Psoas muscle (tissue), 8 donors: ENCODE data around the gene FAM193A. TPM values are rescaled to one million over a fixed set of nuclear protein-coding genes. Genes with fewer than 3 reads are reported as not detected.
"Not testable (repeated sequence)": the region's sequence is repeated elsewhere in the genome, so short reads cannot be mapped to it uniquely, and the experiment has no call there.

Experiments used
- ATAC-seq, 4 donors: fragments of 200-7000 bp; cut with Tn5 transposase; one replicate each; pipeline ENCODE4 v1.9.1; 2020; ENCODE audit warnings: moderate library complexity in 3 of 4, mild to moderate bottlenecking in 2 of 4
- DNase-seq, 2 donors: peaks; one replicate each; pipeline ENCODE4 v3.0.0-alpha.2; 2020
- H3K27ac ChIP-seq: fragments of 200-600 bp; one replicate; pipeline ENCODE4 v1.8.0; 2022
- H3K27me3 ChIP-seq, 3 donors: fragments of 200-600 bp in 1 of 3; one replicate each; pipeline versions ENCODE4 v1.6.1 to v1.8.0; 2013 to 2022; ENCODE audit warnings: low read length in 2 of 3, mild to moderate bottlenecking in 2 of 3, moderate library complexity in 1 of 3; ENCODE audit not compliant: insufficient read depth in 3 of 3
- H3K36me3 ChIP-seq, 2 donors: fragments of 200-600 bp in 1 of 2; one replicate each; pipeline versions ENCODE4 v1.6.1 to v1.8.0; 2013 to 2022; ENCODE audit warnings: low read depth in 1 of 2, mild to moderate bottlenecking in 1 of 2, moderate library complexity in 1 of 2; ENCODE audit not compliant: insufficient read depth in 1 of 2
- H3K4me1 ChIP-seq: fragments of 200-600 bp; one replicate; pipeline ENCODE4 v1.8.0; 2022
- H3K4me3 ChIP-seq: fragments of 200-600 bp; one replicate; pipeline ENCODE4 v1.8.0; 2022; ENCODE audit warnings: mild to moderate bottlenecking
- H3K9me3 ChIP-seq: fragments of 200-600 bp; one replicate; pipeline ENCODE4 v1.8.0; 2022
- WGBS, 3 donors: extraction: QIAGEN DNeasy Blood & Tissue Kit; methylation state at CpG; one replicate each; pipeline versions ENCODE4 v1.1.6 to v1.1.7; 2013; 5-methylcytosine and 5-hydroxymethylcytosine counted together
- intact Hi-C, 2 donors: fragments of 100-400 bp; cut with DNase I; formaldehyde crosslinking; loops; one replicate each; pipeline versions ENCODE4 v1.11.0 to v1.14.2; 2022
- polyA plus RNA-seq, 3 donors: library from polyadenylated mRNA; stranded (reverse); fragments of 200-250 nt; gene quantifications; one replicate each; pipeline ENCODE4 v1.2.3, GENCODE V29; 2013
- total RNA-seq, 4 donors: library from RNA; stranded (reverse); fragmentation: NEBNext Ultra II Directional in 2 of 4; extraction: Animal tissue kit (Norgen Biotek cat#: 25700) in 2 of 4; gene quantifications; one replicate each; pipeline versions ENCODE4 v1.2.1 to v1.2.4, GENCODE V29; 2021 to 2023
- TF ChIP-seq, protein P1 (sequence below): fragments of 200-600 bp; IDR thresholded peaks from one replicate; pipeline ENCODE4 v1.8.0; 2022; ENCODE audit warnings: antibody characterized with exemption
- donor health status: healthy with polysubstance abuse.
- donor health status: DM: no; HTN: no; CAD: no; lungs with moderate emphysema.
- donor health status: Bipolar disorder and iron deficiency.
- donor health status: healthy.
- donor health status: DM: yes; HTN: yes; CAD: no.
- donor health status: DM: no; HTN: no; CAD: no.
- donor health status: DM: no; HTN: no; CAD: no.
- donor health status: DM: yes; HTN: yes; CAD: no.

FAM193A gene
- total and polyA plus RNA-seq, 7 donors: 7.5 to 20.0 (median 14.6) TPM

DNA sequence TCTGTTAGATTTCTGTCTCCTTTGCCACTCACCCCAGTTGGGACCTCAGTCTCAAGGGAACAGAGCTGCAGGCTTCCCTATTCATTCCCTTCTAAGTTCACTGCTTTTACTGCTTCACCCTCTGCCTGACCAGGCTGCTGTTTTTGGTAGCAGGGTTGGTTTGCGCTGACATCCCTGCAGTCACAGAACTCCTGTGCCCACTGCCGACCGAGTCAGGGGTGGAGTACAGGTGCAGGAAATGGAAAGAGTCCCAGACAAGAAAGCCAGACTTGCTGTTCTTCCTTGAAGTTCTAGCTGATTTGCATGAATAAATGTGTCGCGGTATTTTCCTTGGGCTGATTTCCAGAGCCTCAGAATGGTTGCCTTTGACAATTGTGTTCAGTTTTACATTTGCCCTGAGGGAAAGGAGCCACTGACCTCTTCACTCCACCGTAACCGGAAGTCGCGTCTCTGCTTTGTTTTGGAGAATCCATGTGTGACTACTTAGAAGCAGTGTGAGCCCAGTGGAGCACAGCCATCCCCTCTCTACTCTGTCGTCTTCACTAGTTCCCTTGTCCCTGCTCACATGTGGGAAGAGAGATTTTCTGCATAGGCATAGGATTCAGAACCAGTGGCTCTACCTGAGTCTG lies 134.9 kb downstream of the FAM193A start:
- DNase-seq (no peak), ATAC-seq (no peak)
- H3K27me3 ChIP-seq: no peaks in the 10 kb centered on the region
- peaks cover 5% of the 10 kb centered on the region for H3K4me1 ChIP-seq
- H3K9me3 ChIP-seq: no peaks in the 10 kb centered on the region
- 75 to 79% (median 79%) methylated on average over 10 of the region's 10 CpGs for WGBS, 3 donors
- TF ChIP-seq, protein P1, sequence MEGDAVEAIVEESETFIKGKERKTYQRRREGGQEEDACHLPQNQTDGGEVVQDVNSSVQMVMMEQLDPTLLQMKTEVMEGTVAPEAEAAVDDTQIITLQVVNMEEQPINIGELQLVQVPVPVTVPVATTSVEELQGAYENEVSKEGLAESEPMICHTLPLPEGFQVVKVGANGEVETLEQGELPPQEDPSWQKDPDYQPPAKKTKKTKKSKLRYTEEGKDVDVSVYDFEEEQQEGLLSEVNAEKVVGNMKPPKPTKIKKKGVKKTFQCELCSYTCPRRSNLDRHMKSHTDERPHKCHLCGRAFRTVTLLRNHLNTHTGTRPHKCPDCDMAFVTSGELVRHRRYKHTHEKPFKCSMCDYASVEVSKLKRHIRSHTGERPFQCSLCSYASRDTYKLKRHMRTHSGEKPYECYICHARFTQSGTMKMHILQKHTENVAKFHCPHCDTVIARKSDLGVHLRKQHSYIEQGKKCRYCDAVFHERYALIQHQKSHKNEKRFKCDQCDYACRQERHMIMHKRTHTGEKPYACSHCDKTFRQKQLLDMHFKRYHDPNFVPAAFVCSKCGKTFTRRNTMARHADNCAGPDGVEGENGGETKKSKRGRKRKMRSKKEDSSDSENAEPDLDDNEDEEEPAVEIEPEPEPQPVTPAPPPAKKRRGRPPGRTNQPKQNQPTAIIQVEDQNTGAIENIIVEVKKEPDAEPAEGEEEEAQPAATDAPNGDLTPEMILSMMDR: no peak
- no peak overlapping the region for H3K4me3 ChIP-seq
- H3K36me3 ChIP-seq: peaks cover 3 to 59% of the 10 kb centered on the region in 2 donors
- H3K27ac ChIP-seq: no peak overlapping the region
- intact Hi-C loops: no loop called here

DNA sequence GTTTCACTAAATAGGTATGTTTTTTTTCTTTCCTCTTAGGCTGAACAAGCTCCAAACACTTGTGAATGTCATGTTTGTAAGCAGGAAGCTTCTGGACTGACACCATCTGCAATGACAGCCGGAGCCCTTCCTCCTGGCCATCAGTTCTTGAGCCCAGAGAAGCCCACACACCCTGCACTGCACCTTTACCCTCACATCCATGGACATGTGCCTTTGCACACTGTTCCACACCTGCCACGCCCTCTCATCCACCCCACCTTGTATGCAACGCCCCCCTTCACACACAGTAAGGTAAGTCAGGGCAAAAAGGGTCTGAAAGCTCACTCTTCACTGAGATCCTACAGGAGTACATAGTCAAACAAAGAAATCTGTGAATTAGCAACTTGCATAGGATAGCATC lies 135.6 kb downstream of the FAM193A start:
- DNase-seq (no peak), ATAC-seq (no peak)
- Histone ChIP-seq H3K27ac (no peak overlapping the region), H3K36me3 (peaks cover 3 to 66% of the 10 kb centered on the region in 2 donors), H3K9me3 (no peaks in the 10 kb centered on the region), H3K4me1 (peaks cover 5% of the 10 kb centered on the region), H3K27me3 (no peaks in the 10 kb centered on the region), H3K4me3 (no peak overlapping the region)
- intact Hi-C loops: no loop called here
- WGBS, 3 donors: 88 to 93% (median 92%) methylated on average over 3 of the region's 3 CpGs
- TF ChIP-seq, protein P1: no peak

DNA sequence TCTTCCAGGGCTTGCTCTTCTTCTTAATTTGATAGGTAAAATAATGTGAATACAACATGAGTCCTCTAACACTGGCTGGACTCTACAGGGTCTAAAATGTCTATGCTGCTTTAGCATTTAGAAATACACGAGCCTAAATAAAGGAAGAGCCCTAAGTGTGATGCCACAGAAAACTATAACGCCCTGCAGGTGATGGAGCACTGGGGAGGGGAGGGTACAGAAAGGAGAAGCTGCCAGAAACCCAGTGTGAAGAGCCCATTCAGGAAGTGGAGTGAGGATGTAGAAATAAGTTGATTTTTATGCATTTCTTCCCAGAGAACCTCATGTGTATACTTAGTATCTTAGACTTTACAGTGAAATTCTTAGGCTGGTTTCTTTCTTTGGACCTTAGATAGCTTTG lies 136.3 kb downstream of the FAM193A start:
- no peak overlapping the region for H3K4me3 ChIP-seq
- TF ChIP-seq, protein P1: no peak
- peaks cover 5% of the 10 kb centered on the region for H3K4me1 ChIP-seq
- intact Hi-C loops: no loop called here
- no peaks in the 10 kb centered on the region for H3K27me3 ChIP-seq
- DNase-seq (no peak), ATAC-seq (no peak)
- H3K9me3 ChIP-seq: no peaks in the 10 kb centered on the region
- 78 to 88% (median 79%) methylated on average over 2 of the region's 2 CpGs for WGBS, 3 donors
- H3K27ac ChIP-seq: no peak overlapping the region
- peaks cover 3 to 67% of the 10 kb centered on the region in 2 donors for H3K36me3 ChIP-seq

DNA sequence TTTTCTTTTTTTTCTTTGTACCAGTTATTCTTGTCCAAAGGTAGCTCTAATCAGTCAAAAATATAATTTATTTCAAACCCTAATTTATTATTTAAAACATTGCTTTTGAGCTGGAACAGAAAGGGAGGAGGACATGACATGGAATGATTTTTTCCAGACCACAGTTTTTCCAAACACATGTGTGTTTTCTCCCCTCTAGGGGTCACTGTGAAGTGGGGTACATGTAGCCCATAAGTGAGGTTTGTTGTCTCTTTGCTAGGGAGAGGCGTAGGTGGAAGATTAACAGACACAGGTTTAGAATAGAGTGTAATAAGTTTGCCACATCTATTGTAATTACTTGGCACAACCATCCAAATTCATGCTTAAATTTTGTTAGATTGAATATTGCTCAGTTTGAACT lies 136.7 kb downstream of the FAM193A start:
- TF ChIP-seq, protein P1: no peak
- ATAC-seq: no peak
- Histone ChIP-seq H3K4me3 (no peak overlapping the region), H3K27ac (no peak overlapping the region), H3K4me1 (peaks cover 5% of the 10 kb centered on the region), H3K27me3 (no peaks in the 10 kb centered on the region), H3K36me3 (peaks cover 3 to 67% of the 10 kb centered on the region in 2 donors), H3K9me3 (no peaks in the 10 kb centered on the region)
- intact Hi-C loops: no loop called here
- DNase-seq: no peak
- 85 to 90% (median 89%) methylated on average over 1 of the region's 1 CpG for WGBS, 3 donors

DNA sequence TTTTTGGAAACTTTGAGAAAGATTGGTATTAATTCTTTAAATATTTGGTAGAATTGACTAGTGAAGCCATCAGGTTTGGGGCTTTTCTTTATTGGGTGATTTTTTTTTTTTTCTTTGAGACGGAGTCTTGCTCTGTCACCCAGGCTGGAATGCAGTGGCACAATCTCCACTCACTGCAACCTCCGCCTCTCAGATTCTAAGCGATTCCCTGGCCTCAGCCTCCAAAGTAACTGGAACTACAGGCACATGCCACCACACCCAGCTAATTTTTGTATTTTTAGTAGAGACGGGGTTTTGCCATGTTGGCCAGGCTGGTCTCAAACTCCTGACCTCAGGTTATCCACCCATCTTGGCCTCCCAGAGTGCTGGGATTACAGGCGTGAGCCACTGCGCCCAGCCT lies 143.3 kb downstream of the FAM193A start:
- H3K4me1 ChIP-seq, DNase-seq, H3K27me3 ChIP-seq, H3K9me3 ChIP-seq, H3K27ac ChIP-seq, H3K4me3 ChIP-seq, intact Hi-C loops: not testable (repeated sequence)
- peaks cover 2 to 40% of the 10 kb centered on the region in 2 donors for H3K36me3 ChIP-seq
- 75 to 92% (median 84%) methylated on average over 6 of the region's 6 CpGs for WGBS, 3 donors
- peak in 3 of 4 donors; percentile 42 to 59 (median 55) for ATAC-seq
